T-helper 2 cell treated with Interferon-gamma antibody and Interleukin-4, amounts not matched to agents 5 μg/mL and 100 μg/mL, for 36 hours (primary cell): Measurements from ENCODE around the gene B9D1.

Experiments used
- DNase-seq: peaks from one replicate; pipeline ENCODE4 v3.0.0; 2021; ENCODE audit warnings: low spot score
- H3K27ac Mint-ChIP-seq: one replicate; pipeline ENCODE4 v1.8.0; 2021; ENCODE audit warnings: mild to moderate bottlenecking, mixed read lengths
- H3K27me3 Mint-ChIP-seq: one replicate; pipeline ENCODE4 v1.8.0; 2021; ENCODE audit warnings: low read depth, mixed read lengths
- H3K36me3 Mint-ChIP-seq: one replicate; pipeline ENCODE4 v1.8.0; 2021; ENCODE audit warnings: low read depth, mixed read lengths
- H3K4me1 Mint-ChIP-seq: one replicate; pipeline ENCODE4 v1.8.0; 2021; ENCODE audit warnings: low read depth, mixed read lengths
- H3K4me3 Mint-ChIP-seq: one replicate; pipeline ENCODE4 v1.8.0; 2022; ENCODE audit warnings: mild to moderate bottlenecking, moderate library complexity, mixed read lengths
- H3K9me3 Mint-ChIP-seq: one replicate; pipeline ENCODE4 v1.8.0; 2021; ENCODE audit warnings: mixed read lengths

The B9D1 gene

DNA sequence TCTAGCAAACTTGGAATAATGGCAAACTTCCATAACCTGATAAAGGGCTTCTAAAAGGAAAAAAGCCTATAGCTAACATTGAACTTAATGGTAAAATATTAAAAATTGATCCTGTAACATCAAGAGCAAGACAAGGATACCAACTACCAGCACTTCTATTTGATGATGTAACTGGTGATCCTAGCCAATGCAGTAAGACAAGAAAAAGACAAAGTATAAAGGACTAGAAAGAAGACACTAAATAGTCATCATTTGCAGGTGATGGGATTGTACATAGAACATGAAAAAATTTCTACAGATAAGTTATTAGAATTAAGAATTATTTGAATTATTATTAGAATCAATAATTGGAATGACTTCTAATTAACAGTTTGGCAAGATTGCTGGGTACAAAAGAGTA is 37.0 kb downstream of the B9D1 start:
- Mint-ChIP-seq H3K4me3 (no peak overlapping the region), H3K36me3 (no peaks in the 10 kb centered on the region), H3K27me3 (peaks cover 7% of the 10 kb centered on the region), H3K4me1 (no peaks in the 10 kb centered on the region), H3K27ac (no peak overlapping the region), H3K9me3 (peaks cover 13% of the 10 kb centered on the region)
- no peak for DNase-seq

- no peak overlapping the region for H3K4me3 Mint-ChIP-seq
- no peaks in the 10 kb centered on the region for H3K36me3 Mint-ChIP-seq
- no peak overlapping the region for H3K27ac Mint-ChIP-seq
- DNase-seq = no peak
- H3K27me3 Mint-ChIP-seq = peaks cover 7% of the 10 kb centered on the region
- H3K9me3 Mint-ChIP-seq = peaks cover 13% of the 10 kb centered on the region
- H3K4me1 Mint-ChIP-seq = no peaks in the 10 kb centered on the region
These were observed 39.7 kb downstream of the B9D1 start for GRCh38 chr17:19322861-19323260.

- Mint-ChIP-seq H3K27ac (no peak overlapping the region), H3K4me1 (no peaks in the 10 kb centered on the region), H3K36me3 (no peaks in the 10 kb centered on the region), H3K4me3 (no peak overlapping the region), H3K9me3 (peaks cover 13% of the 10 kb centered on the region), H3K27me3 (peaks cover 7% of the 10 kb centered on the region)
- no peak for DNase-seq
These were observed 40.4 kb downstream of the B9D1 start for GRCh38 chr17:19322129-19322505.

- Mint-ChIP-seq H3K4me3 (no peak overlapping the region), H3K27ac (no peak overlapping the region), H3K9me3 (peaks cover 13% of the 10 kb centered on the region), H3K27me3 (peaks cover 3% of the 10 kb centered on the region), H3K36me3 (no peaks in the 10 kb centered on the region), H3K4me1 (no peaks in the 10 kb centered on the region)
- no peak for DNase-seq
These were observed 40.9 kb downstream of the B9D1 start for GRCh38 chr17:19321481-19322128.

GRCh38 chr17:19320876-19321275 is 41.6 kb downstream of the B9D1 start:
- DNase-seq = no peak
- Mint-ChIP-seq H3K9me3 (peaks cover 9% of the 10 kb centered on the region), H3K27me3 (peaks cover 3% of the 10 kb centered on the region), H3K27ac (no peak overlapping the region), H3K4me1 (no peaks in the 10 kb centered on the region), H3K4me3 (no peak overlapping the region), H3K36me3 (no peaks in the 10 kb centered on the region)

- no peak overlapping the region for H3K27ac Mint-ChIP-seq
These were observed 42.6 kb downstream of the B9D1 start for GRCh38 chr17:19319771-19320505.

DNA sequence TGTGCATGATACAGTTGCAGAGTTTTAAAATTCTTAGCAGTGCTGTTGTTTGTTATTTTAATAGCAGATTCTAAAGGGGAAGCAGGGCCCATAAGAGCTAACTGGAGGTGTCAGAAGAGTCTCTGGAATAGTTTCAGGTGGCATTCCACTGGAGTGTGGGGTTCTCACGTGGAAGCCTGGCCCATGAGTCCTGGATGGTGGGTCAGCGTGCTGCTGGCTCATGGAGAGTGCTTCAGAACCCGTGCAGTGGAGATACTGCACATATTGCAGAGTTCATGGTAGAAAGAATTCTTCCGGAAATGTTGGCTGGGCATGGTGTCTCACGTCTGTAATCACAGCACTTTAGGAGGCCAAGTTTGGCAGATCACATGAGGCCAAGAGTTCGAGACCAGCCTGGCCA is 43.9 kb downstream of the B9D1 start:
- H3K27me3 Mint-ChIP-seq = no peaks in the 10 kb centered on the region
- no peak for DNase-seq
- H3K4me3 Mint-ChIP-seq = no peak overlapping the region
- peaks cover 6% of the 10 kb centered on the region for H3K4me1 Mint-ChIP-seq
- H3K9me3 Mint-ChIP-seq = no peaks in the 10 kb centered on the region
- H3K36me3 Mint-ChIP-seq = no peaks in the 10 kb centered on the region
- no peak overlapping the region for H3K27ac Mint-ChIP-seq

More at GRCh38 chr17:19319771-19320505, 42.6 kb downstream of the B9D1 start:
- Mint-ChIP-seq H3K4me3 (no peak overlapping the region), H3K9me3 (peaks cover under 1% of the 10 kb centered on the region), H3K36me3 (no peaks in the 10 kb centered on the region), H3K4me1 (no peaks in the 10 kb centered on the region), H3K27me3 (peaks cover 3% of the 10 kb centered on the region)
- DNase-seq = no peak

DNA sequence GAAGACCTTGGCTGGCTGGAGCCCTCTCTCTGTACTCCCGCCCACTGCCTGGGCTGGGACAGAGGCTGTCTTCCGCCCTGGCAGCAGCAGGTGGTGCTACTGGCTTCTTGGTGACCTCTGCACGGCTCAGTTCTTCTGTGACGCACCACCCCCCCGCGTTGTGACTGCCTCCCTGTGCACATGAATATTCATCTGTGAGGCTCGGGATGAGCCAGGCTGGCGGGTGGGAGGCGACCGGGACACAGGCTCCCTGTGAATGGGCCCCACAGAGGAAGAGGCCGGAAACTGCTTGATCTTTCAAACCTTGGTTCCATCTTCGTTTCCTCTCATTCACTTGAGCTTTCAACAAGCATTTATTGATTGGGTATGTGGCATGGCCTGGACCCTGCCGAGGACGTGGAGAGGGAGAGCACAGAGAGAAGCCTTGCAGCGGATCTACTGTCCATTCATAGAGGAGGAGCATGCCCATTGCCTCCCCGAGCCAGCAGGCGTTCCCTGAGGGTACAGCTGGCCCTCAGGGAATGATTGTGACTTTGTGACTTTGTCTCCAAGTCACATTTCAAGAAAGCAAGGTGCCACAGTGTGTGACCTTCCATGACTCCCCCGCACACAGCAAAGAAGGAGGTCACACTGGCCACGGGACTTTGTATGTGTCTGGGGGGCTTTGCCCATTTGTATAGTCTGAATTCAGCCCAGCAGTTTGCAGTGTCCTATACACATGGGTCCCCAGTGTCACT is 45.0 kb downstream of the B9D1 start:
- H3K9me3 Mint-ChIP-seq = no peaks in the 10 kb centered on the region
- no peaks in the 10 kb centered on the region for H3K36me3 Mint-ChIP-seq
- H3K4me1 Mint-ChIP-seq = peaks cover 10% of the 10 kb centered on the region
- H3K27ac Mint-ChIP-seq = no peak overlapping the region
- H3K27me3 Mint-ChIP-seq = no peaks in the 10 kb centered on the region
- no peak overlapping the region for H3K4me3 Mint-ChIP-seq
- no peak for DNase-seq

DNA sequence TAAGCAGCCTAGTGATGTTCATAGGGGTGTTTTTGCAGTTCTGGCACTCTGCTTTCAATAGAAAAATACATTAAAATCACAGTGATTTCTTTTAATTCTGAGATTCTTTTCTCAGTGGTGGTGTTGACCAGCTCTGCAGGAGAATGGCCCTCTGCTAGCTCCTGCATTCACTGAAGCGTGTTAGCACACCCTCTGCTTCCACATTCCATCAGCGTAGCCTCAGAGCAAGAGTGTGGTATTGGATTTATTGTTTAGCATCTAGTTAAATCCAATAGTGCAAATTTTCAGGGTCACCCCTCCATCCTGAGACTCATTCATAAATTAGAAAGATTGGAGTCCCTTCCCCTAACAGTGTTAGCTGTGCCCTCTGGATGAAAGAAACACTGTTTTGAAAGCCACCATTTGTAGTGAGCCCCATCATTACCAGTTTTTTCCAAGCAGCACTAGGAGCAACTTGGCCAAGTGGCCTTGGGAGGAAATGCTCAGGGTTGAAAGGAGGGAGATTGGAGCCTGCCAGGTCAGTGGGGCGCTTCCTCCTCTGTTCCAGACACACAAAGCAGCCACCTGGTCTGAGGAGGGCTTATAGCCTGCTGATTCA is 45.7 kb downstream of the B9D1 start:
- H3K27ac Mint-ChIP-seq = no peak overlapping the region
- H3K27me3 Mint-ChIP-seq = no peaks in the 10 kb centered on the region
- no peaks in the 10 kb centered on the region for H3K36me3 Mint-ChIP-seq

GRCh38 chr17:19315104-19315503 is 47.4 kb downstream of the B9D1 start:
- Mint-ChIP-seq H3K27me3 (no peaks in the 10 kb centered on the region), H3K36me3 (no peaks in the 10 kb centered on the region), H3K4me3 (no peak overlapping the region), H3K9me3 (no peaks in the 10 kb centered on the region), H3K27ac (no peak overlapping the region), H3K4me1 (peaks cover 20% of the 10 kb centered on the region)
- DNase-seq = no peak

More for the DNA sequence above, 45.7 kb downstream of the B9D1 start:
- Mint-ChIP-seq H3K4me3 (no peak overlapping the region), H3K9me3 (no peaks in the 10 kb centered on the region), H3K4me1 (peaks cover 13% of the 10 kb centered on the region)
- DNase-seq = no peak

DNA sequence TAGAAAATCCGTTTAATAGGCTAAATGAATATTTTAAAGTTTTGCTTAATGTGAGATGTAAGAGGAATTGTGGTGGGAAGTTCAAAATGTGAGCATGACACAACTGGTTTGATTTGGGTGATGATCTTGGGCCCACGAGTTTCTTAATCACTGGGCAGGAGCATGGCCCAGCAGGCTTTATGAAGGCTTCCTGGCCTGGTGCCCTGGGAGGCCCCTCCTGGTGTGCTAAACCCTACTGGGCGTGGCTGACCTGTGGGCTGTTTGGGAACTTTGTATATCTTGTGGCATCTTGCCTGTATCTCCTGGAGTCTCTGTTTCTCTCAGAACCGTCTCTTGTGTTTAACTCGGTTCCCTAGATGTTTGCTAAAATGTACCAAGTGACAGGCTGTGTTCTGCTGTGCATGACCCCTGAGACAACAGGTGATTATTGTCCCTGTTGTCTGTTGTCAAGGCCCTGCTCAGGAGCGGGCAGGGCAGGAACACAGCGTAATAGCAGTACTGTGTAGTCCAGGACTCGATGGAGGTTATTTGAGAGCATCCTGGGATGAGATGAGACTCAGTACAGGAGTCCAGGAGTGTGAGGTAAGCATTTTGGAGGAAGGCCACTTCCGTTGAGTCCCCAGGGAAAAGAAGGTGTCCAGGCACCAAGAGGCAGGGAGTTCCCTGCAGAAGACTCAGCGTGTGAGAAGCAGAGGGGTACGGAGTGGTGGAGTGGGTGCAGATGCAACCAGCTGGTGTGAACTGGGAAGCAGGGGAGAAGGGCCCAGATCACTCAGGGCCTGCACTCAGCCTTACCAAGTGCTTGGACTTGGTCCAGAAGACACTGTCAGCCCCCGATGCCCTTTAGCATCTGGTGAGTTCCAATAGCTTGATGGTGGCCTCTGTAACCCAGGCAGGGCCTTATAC is 48.5 kb downstream of the B9D1 start:
- Mint-ChIP-seq H3K9me3 (no peaks in the 10 kb centered on the region), H3K4me3 (no peak overlapping the region), H3K27ac (no peak overlapping the region), H3K27me3 (no peaks in the 10 kb centered on the region), H3K4me1 (peaks cover 20% of the 10 kb centered on the region), H3K36me3 (no peaks in the 10 kb centered on the region)
- no peak for DNase-seq

GRCh38 chr17:19313066-19313745 is 49.3 kb downstream of the B9D1 start:
- H3K4me3 Mint-ChIP-seq = no peak overlapping the region
- peaks cover 20% of the 10 kb centered on the region for H3K4me1 Mint-ChIP-seq
- no peak for DNase-seq
- H3K27ac Mint-ChIP-seq = no peak overlapping the region
- H3K36me3 Mint-ChIP-seq = no peaks in the 10 kb centered on the region
- H3K9me3 Mint-ChIP-seq = no peaks in the 10 kb centered on the region
- peaks cover 2% of the 10 kb centered on the region for H3K27me3 Mint-ChIP-seq

DNA sequence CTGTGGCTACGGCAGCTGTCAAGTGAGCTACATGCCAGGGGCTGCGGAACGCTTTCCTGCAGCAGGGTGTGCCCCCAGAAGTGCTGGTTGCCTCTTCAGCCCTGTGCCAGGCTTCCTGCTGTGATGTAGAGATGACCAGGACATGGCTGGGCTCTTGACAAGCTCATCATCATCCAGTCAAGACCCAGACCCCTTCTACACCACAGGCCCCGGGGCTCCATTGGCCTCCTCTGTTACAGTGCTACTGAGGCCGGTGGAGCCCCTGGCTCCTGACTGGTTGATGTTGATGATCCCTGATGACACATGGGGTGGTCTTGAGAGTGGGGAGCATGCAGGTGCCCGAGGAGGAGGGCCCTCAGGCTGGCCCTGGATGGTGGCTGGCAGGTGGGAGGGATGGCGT is 50.1 kb downstream of the B9D1 start:
- no peak overlapping the region for H3K4me3 Mint-ChIP-seq
- H3K27ac Mint-ChIP-seq = no peak overlapping the region
- H3K27me3 Mint-ChIP-seq = peaks cover 3% of the 10 kb centered on the region
- H3K36me3 Mint-ChIP-seq = no peaks in the 10 kb centered on the region
- peaks cover 24% of the 10 kb centered on the region for H3K4me1 Mint-ChIP-seq
- no peak for DNase-seq
- no peaks in the 10 kb centered on the region for H3K9me3 Mint-ChIP-seq
